HCT116 (cell line): ENCODE measurements around the gene RANBP3L.

Experiments used
- ATF3 ChIP-seq: IDR thresholded peaks from 2 replicates; pipeline ENCODE4 v1.6.1; 2012
- ELF1 ChIP-seq: IDR thresholded peaks from 2 replicates; pipeline ENCODE4 v1.6.1; 2012; ENCODE audit warnings: low read depth, borderline replicate concordance
- EZH2 ChIP-seq: fragments of 200-600 bp; sonication (generic); IDR thresholded peaks from 2 replicates; pipeline ENCODE4 v1.6.1; 2017; ENCODE audit warnings: antibody characterized with exemption, mixed run types
- MAX ChIP-seq: IDR thresholded peaks from 2 replicates; pipeline ENCODE4 v1.6.1; 2012
- POLR2A ChIP-seq: IDR thresholded peaks from 2 replicates; pipeline ENCODE4 v1.7.0; 2011; ENCODE audit warnings: borderline replicate concordance; ENCODE audit not compliant: insufficient read depth, insufficient read length; ENCODE audit errors: extremely low read depth
- POLR2AphosphoS5 ChIP-seq: IDR thresholded peaks from 2 replicates; pipeline ENCODE4 v1.6.1; 2011; ENCODE audit warnings: mild to moderate bottlenecking, low read depth, low read length, moderate library complexity
- TCF7L2 ChIP-seq: IDR thresholded peaks from 2 replicates; pipeline ENCODE4 v1.7.0; 2011; ENCODE audit warnings: borderline replicate concordance, inconsistent platforms; ENCODE audit not compliant: insufficient read depth, insufficient read length; ENCODE audit errors: extremely low read depth
- YY1 ChIP-seq: IDR thresholded peaks from 2 replicates; pipeline ENCODE4 v1.6.1; 2011; ENCODE audit warnings: low read length, low read depth, moderate library complexity, mild to moderate bottlenecking; ENCODE audit not compliant: insufficient replicate concordance; ENCODE audit errors: extremely low read depth
- ZNF274 ChIP-seq: fragments of 200-500 bp; sonication (Bioruptor generic); IDR thresholded peaks from 2 replicates; pipeline ENCODE4 v1.6.1; 2014; ENCODE audit warnings: mild to moderate bottlenecking, low read depth, low read length, inconsistent platforms
- TF ChIP-seq, protein P1 (sequence below), 3 experiments: fragments of 200-600 bp in 1 of 3; sonication (generic) in 1 of 3; IDR thresholded peaks in 2 of 3; conservative IDR thresholded peaks in 1 of 3; 2 replicates each; pipeline ENCODE4 v1.5.1; 2012 to 2017; ENCODE audit warnings: low read depth in 2 of 3, low read length in 2 of 3, antibody characterized with exemption in 1 of 3, borderline replicate concordance in 1 of 3, control low read depth in 1 of 3, mild to moderate bottlenecking in 1 of 3, mixed read lengths in 1 of 3, mixed run types in 1 of 3, moderate library complexity in 1 of 3; ENCODE audit not compliant: insufficient read depth in 1 of 3
- TF ChIP-seq, protein P2 (sequence below): IDR thresholded peaks from 2 replicates; pipeline ENCODE4 v1.6.1; 2011; ENCODE audit warnings: mild to moderate bottlenecking, low read length, moderate library complexity; ENCODE audit not compliant: insufficient replicate concordance; ENCODE audit errors: extremely low read depth
- TF ChIP-seq, protein P3 (sequence below): IDR thresholded peaks from 2 replicates; pipeline ENCODE4 v1.6.1; 2012; ENCODE audit warnings: low read depth

DNA sequence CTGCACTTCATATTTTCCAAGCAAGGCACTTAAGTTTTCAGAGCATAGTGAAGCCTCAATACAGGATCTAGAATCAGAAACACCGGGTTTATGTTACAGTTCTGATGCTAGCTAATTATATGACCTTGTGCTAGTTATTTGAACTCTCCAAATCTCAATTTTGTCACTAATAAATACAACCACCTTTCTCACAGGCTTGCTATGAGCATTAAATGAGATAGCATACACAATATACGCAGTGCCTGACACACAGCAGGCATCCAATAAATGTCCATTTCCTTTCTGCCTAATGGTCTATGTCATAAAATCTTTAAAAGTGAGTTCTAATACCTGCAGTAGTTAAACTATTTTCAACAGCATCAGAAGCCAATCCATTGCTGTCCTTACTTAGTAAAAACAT, 92.9 kb downstream of the RANBP3L start:
- TF ChIP-seq YY1 (no peak), TCF7L2 (no peak), POLR2A (no peak), POLR2AphosphoS5 (no peak), MAX (no peak), ELF1 (no peak), ZNF274 (no peak), EZH2 (no peak), ATF3 (no peak)
- TF ChIP-seq, protein P1, sequence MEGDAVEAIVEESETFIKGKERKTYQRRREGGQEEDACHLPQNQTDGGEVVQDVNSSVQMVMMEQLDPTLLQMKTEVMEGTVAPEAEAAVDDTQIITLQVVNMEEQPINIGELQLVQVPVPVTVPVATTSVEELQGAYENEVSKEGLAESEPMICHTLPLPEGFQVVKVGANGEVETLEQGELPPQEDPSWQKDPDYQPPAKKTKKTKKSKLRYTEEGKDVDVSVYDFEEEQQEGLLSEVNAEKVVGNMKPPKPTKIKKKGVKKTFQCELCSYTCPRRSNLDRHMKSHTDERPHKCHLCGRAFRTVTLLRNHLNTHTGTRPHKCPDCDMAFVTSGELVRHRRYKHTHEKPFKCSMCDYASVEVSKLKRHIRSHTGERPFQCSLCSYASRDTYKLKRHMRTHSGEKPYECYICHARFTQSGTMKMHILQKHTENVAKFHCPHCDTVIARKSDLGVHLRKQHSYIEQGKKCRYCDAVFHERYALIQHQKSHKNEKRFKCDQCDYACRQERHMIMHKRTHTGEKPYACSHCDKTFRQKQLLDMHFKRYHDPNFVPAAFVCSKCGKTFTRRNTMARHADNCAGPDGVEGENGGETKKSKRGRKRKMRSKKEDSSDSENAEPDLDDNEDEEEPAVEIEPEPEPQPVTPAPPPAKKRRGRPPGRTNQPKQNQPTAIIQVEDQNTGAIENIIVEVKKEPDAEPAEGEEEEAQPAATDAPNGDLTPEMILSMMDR (IDR thresholded peaks at IDR 0.05 in 2 of 3, conservative IDR thresholded peaks at IDR 0.05 in 1 of 3; ENCODE audit: borderline replicate concordance in 1 of 3, insufficient read depth in 1 of 3, low read depth in 2 of 3, low read length in 2 of 3), result no peak
- TF ChIP-seq, protein P2, sequence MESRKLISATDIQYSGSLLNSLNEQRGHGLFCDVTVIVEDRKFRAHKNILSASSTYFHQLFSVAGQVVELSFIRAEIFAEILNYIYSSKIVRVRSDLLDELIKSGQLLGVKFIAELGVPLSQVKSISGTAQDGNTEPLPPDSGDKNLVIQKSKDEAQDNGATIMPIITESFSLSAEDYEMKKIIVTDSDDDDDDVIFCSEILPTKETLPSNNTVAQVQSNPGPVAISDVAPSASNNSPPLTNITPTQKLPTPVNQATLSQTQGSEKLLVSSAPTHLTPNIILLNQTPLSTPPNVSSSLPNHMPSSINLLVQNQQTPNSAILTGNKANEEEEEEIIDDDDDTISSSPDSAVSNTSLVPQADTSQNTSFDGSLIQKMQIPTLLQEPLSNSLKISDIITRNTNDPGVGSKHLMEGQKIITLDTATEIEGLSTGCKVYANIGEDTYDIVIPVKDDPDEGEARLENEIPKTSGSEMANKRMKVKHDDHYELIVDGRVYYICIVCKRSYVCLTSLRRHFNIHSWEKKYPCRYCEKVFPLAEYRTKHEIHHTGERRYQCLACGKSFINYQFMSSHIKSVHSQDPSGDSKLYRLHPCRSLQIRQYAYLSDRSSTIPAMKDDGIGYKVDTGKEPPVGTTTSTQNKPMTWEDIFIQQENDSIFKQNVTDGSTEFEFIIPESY, result no peak
- TF ChIP-seq, protein P3, sequence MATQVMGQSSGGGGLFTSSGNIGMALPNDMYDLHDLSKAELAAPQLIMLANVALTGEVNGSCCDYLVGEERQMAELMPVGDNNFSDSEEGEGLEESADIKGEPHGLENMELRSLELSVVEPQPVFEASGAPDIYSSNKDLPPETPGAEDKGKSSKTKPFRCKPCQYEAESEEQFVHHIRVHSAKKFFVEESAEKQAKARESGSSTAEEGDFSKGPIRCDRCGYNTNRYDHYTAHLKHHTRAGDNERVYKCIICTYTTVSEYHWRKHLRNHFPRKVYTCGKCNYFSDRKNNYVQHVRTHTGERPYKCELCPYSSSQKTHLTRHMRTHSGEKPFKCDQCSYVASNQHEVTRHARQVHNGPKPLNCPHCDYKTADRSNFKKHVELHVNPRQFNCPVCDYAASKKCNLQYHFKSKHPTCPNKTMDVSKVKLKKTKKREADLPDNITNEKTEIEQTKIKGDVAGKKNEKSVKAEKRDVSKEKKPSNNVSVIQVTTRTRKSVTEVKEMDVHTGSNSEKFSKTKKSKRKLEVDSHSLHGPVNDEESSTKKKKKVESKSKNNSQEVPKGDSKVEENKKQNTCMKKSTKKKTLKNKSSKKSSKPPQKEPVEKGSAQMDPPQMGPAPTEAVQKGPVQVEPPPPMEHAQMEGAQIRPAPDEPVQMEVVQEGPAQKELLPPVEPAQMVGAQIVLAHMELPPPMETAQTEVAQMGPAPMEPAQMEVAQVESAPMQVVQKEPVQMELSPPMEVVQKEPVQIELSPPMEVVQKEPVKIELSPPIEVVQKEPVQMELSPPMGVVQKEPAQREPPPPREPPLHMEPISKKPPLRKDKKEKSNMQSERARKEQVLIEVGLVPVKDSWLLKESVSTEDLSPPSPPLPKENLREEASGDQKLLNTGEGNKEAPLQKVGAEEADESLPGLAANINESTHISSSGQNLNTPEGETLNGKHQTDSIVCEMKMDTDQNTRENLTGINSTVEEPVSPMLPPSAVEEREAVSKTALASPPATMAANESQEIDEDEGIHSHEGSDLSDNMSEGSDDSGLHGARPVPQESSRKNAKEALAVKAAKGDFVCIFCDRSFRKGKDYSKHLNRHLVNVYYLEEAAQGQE, result no peak
